CD14-positive monocyte (primary cell): ENCODE measurements around the gene RPL38. TPM values are rescaled to one million over a fixed set of nuclear protein-coding genes. Genes with fewer than 3 reads are reported as not detected.
A peak's percentile ranks its signal among the peaks of the same experiment; 100 is the strongest.

Source experiments
- DNase-seq, 3 donors: peaks; one replicate each; pipeline ENCODE4 v3.0.0-alpha.2; 2011 to 2022
- H2AFZ ChIP-seq: 2 replicates; pipeline ENCODE4 v1.6.0; 2012; ENCODE audit warnings: mild to moderate bottlenecking, low read depth, low read length, inconsistent platforms; ENCODE audit not compliant: insufficient read depth, poor library complexity, severe bottlenecking
- H3K27ac ChIP-seq, 2 donors: 1 replicate in 1 of 2; 2 replicates in 1 of 2; pipeline ENCODE4 v1.5.1; 2012 to 2013; ENCODE audit warnings: low read length in 2 of 2, control low read depth in 1 of 2, inconsistent platforms in 1 of 2, low read depth in 1 of 2, mild to moderate bottlenecking in 1 of 2
- H3K27me3 ChIP-seq, 2 donors: one replicate each; pipeline versions ENCODE4 v1.6.0 to v1.6.1; 2011 to 2013; ENCODE audit warnings: low read length in 2 of 2; ENCODE audit not compliant: control insufficient read depth in 2 of 2, insufficient read depth in 2 of 2
- H3K36me3 ChIP-seq, 2 donors: replicated peaks in 1 of 2; 1 replicate in 1 of 2; 2 replicates in 1 of 2; pipeline versions ENCODE4 v1.5.1 to v1.6.1; 2012 to 2013; ENCODE audit warnings: low read length in 2 of 2, control low read depth in 1 of 2, inconsistent platforms in 1 of 2, mild to moderate bottlenecking in 1 of 2; ENCODE audit not compliant: insufficient read depth in 2 of 2, control insufficient read depth in 1 of 2
- H3K4me1 ChIP-seq, 2 donors: 1 replicate in 1 of 2; 2 replicates in 1 of 2; pipeline versions ENCODE4 v1.5.1 to v1.6.1; 2012 to 2013; ENCODE audit warnings: low read length in 2 of 2, control low read depth in 1 of 2, inconsistent platforms in 1 of 2, mild to moderate bottlenecking in 1 of 2, moderate library complexity in 1 of 2; ENCODE audit not compliant: insufficient read depth in 2 of 2, control insufficient read depth in 1 of 2
- H3K4me2 ChIP-seq: replicated peaks from 2 replicates; pipeline ENCODE3; 2012; ENCODE audit warnings: low read length, moderate library complexity, mild to moderate bottlenecking; ENCODE audit not compliant: poor library complexity, severe bottlenecking; ENCODE audit errors: extremely low read depth
- H3K4me3 ChIP-seq, 3 experiments: fragments of 200-600 bp in 1 of 3; sonication (generic) in 1 of 3; replicated peaks in 1 of 3; 1 replicate in 2 of 3; 2 replicates in 1 of 3; pipeline ENCODE4 v1.5.1; 2011 to 2013; ENCODE audit warnings: low read length in 3 of 3, mild to moderate bottlenecking in 3 of 3, control low read depth in 2 of 3, low read depth in 2 of 3, inconsistent platforms in 1 of 3, moderate library complexity in 1 of 3
- H3K79me2 ChIP-seq: 2 replicates; pipeline ENCODE4 v1.6.0; 2012; ENCODE audit warnings: mild to moderate bottlenecking, control low read depth, inconsistent platforms, low read length, moderate library complexity; ENCODE audit not compliant: insufficient read depth
- H3K9ac ChIP-seq: 2 replicates; pipeline ENCODE4 v1.6.0; 2017; ENCODE audit warnings: low read length, mild to moderate bottlenecking; ENCODE audit not compliant: insufficient read depth, poor library complexity, severe bottlenecking
- H3K9me3 ChIP-seq, 2 donors: replicated peaks in 1 of 2; 1 replicate in 1 of 2; 2 replicates in 1 of 2; pipeline versions ENCODE4 v1.5.1 to v1.6.1; 2012 to 2013; ENCODE audit warnings: low read length in 2 of 2, control low read depth in 1 of 2; ENCODE audit not compliant: control insufficient read depth in 1 of 2, insufficient read depth in 1 of 2
- H4K20me1 ChIP-seq: 2 replicates; pipeline ENCODE4 v1.6.0; 2012; ENCODE audit warnings: mild to moderate bottlenecking, low read length, control low read depth, moderate library complexity; ENCODE audit not compliant: insufficient read depth
- H3K27ac Mint-ChIP-seq, 7 donors: one replicate each; pipeline ENCODE4 v1.8.0; 2020; ENCODE audit warnings: mild to moderate bottlenecking in 7 of 7, mixed read lengths in 7 of 7, moderate library complexity in 6 of 7, inconsistent platforms in 2 of 7
- H3K27me3 Mint-ChIP-seq, 3 donors: one replicate each; pipeline ENCODE4 v1.8.0; 2021 to 2022; ENCODE audit warnings: low read depth in 3 of 3, mild to moderate bottlenecking in 3 of 3, mixed read lengths in 3 of 3, moderate library complexity in 3 of 3, inconsistent platforms in 1 of 3
- H3K36me3 Mint-ChIP-seq, 2 donors: one replicate each; pipeline ENCODE4 v1.8.0; 2020; ENCODE audit warnings: mixed read lengths in 2 of 2, inconsistent platforms in 1 of 2, mild to moderate bottlenecking in 1 of 2
- H3K4me1 Mint-ChIP-seq: one replicate; pipeline ENCODE4 v1.8.0; 2020; ENCODE audit warnings: mild to moderate bottlenecking, mixed read lengths
- H3K4me3 Mint-ChIP-seq, 2 donors: one replicate each; pipeline ENCODE4 v1.8.0; 2020; ENCODE audit warnings: mild to moderate bottlenecking in 2 of 2, mixed read lengths in 2 of 2, moderate library complexity in 1 of 2
- H3K9me3 Mint-ChIP-seq, 7 donors: one replicate each; pipeline ENCODE4 v1.8.0; 2020 to 2022; ENCODE audit warnings: mixed read lengths in 7 of 7, mild to moderate bottlenecking in 6 of 7, moderate library complexity in 6 of 7, inconsistent platforms in 2 of 7
- WGBS: methylation state at CpG from one replicate; pipeline ENCODE4 v1.1.5; 2013; ENCODE audit warnings: missing lambda C conversion rate; ENCODE audit not compliant: insufficient coverage; 5-methylcytosine and 5-hydroxymethylcytosine counted together
- intact Hi-C, 2 donors: fragments of 100-400 bp; cut with micrococcal nuclease; formaldehyde crosslinking; loops; one replicate each; pipeline versions ENCODE4 v1.15.0 to v1.15.1; 2023
- polyA plus RNA-seq, 3 donors: library from polyadenylated mRNA; depleted of rRNA in 1 of 3; unstranded in 2 of 3; stranded (reverse) in 1 of 3; fragments of 300-500 nt in 2 of 3; fragments of >200 nt in 1 of 3; fragmentation: Illumina TruSeq in 2 of 3; gene quantifications; 1 replicate in 2 of 3; 2 replicates in 1 of 3; pipeline ENCODE4 v1.2.3, GENCODE V29; 2012 to 2021
- TF ChIP-seq, protein P1 (sequence below): fragments of 200-600 bp; IDR thresholded peaks from one replicate; pipeline ENCODE4 v1.8.0; 2022; ENCODE audit warnings: antibody characterized with exemption, mild to moderate bottlenecking

Gene RPL38
- polyA plus RNA-seq, 3 donors: 379 to 1,070 (median 919) TPM

GRCh38 chr17:74192950-74193781, 10.3 kb upstream of the RPL38 start:
- H3K9ac ChIP-seq: no peak overlapping the region

DNA sequence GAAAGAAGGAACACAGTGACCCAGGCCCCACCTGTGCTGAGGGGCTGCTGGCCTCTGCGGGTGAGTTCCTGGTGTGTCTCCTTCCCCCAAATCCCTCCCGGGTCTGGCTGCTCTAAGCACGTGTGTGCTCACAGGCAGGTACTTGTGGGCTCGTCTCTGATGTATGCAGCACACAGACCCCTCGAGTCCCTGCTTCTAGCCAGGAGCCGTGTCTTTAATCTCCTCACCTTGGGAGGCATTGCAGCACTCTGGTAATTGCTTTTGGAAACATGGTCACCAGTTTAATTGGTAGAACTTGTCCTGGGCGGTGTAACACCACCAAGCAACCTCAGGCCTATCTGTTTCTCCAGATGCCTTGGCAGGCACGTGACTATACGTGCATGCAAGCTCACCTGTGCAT, 8.8 kb upstream of the RPL38 start:
- WGBS: 89% methylated on average over 9 of the region's 9 CpGs
- TF ChIP-seq, protein P1, sequence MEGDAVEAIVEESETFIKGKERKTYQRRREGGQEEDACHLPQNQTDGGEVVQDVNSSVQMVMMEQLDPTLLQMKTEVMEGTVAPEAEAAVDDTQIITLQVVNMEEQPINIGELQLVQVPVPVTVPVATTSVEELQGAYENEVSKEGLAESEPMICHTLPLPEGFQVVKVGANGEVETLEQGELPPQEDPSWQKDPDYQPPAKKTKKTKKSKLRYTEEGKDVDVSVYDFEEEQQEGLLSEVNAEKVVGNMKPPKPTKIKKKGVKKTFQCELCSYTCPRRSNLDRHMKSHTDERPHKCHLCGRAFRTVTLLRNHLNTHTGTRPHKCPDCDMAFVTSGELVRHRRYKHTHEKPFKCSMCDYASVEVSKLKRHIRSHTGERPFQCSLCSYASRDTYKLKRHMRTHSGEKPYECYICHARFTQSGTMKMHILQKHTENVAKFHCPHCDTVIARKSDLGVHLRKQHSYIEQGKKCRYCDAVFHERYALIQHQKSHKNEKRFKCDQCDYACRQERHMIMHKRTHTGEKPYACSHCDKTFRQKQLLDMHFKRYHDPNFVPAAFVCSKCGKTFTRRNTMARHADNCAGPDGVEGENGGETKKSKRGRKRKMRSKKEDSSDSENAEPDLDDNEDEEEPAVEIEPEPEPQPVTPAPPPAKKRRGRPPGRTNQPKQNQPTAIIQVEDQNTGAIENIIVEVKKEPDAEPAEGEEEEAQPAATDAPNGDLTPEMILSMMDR: no peak
- intact Hi-C loops: no loop called here
- no peaks in the 10 kb centered on the region for H3K36me3 ChIP-seq
- no peak overlapping the region for H3K4me2 ChIP-seq
- H4K20me1 ChIP-seq: no peaks in the 10 kb centered on the region
- H3K27ac ChIP-seq: no peak overlapping the region
- no peaks in the 10 kb centered on the region for H3K9me3 ChIP-seq
- no peak overlapping the region for H3K4me3 ChIP-seq
- Mint-ChIP-seq H3K36me3 (no peaks in the 10 kb centered on the region), H3K4me1 (peaks cover 29% of the 10 kb centered on the region), H3K9me3 (no peaks in the 10 kb centered on the region), H3K27me3 (peaks cover 4 to 17% (median 9%) of the 10 kb centered on the region in 3 donors), H3K27ac (no peak overlapping the region), H3K4me3 (no peak overlapping the region)
- H2AFZ ChIP-seq: no peak overlapping the region
- H3K9ac ChIP-seq: no peak overlapping the region
- H3K79me2 ChIP-seq: no peaks in the 10 kb centered on the region
- H3K4me1 ChIP-seq: peaks cover 22 to 25% of the 10 kb centered on the region in 2 donors
- DNase-seq: no peak
- H3K27me3 ChIP-seq: no peaks in the 10 kb centered on the region

More at GRCh38 chr17:74192950-74193781, 10.3 kb upstream of the RPL38 start:
- no peaks in the 10 kb centered on the region for H3K9me3 Mint-ChIP-seq
- TF ChIP-seq, protein P1: no peak
- Histone ChIP-seq H3K36me3 (no peaks in the 10 kb centered on the region), H2AFZ (peak overlapping the region; percentile 65), H3K27me3 (no peaks in the 10 kb centered on the region), H3K9me3 (no peaks in the 10 kb centered on the region), H3K4me2 (peak overlapping the region; percentile 51), H4K20me1 (no peaks in the 10 kb centered on the region), H3K4me3 (peak overlapping the region in 1 of 3 experiments; percentile 53), H3K4me1 (peaks cover 17 to 21% of the 10 kb centered on the region in 2 donors), H3K79me2 (no peaks in the 10 kb centered on the region), H3K27ac (peak overlapping the region; percentile 35 to 40)
- 24% methylated on average over 9 of the region's 12 CpGs for WGBS
- peaks cover 20% of the 10 kb centered on the region for H3K4me1 Mint-ChIP-seq
- H3K27me3 Mint-ChIP-seq: peaks cover 3 to 13% (median 5%) of the 10 kb centered on the region in 3 donors
- intact Hi-C loops: no loop called here
- peak overlapping the region; percentile 45 to 84 for H3K4me3 Mint-ChIP-seq
- peak; percentile 71 to 81 (median 75) for DNase-seq
- peak overlapping the region; percentile 35 to 85 (median 65) for H3K27ac Mint-ChIP-seq
- no peaks in the 10 kb centered on the region for H3K36me3 Mint-ChIP-seq
